HepG2 (cell line): ENCODE measurements around the gene TXNDC12. TPM values are rescaled to one million over a fixed set of nuclear protein-coding genes. Genes with fewer than 3 reads are reported as not detected.

Experiments used
- ARNTL ChIP-seq: sonication (generic); formaldehyde crosslinking; IDR thresholded peaks from 2 replicates; pipeline ENCODE4 v1.4.0; 2020; ENCODE audit warnings: mild to moderate bottlenecking, missing genetic modification reagents
- ETV6 ChIP-seq: sonication (generic); formaldehyde crosslinking; conservative IDR thresholded peaks from 2 replicates; pipeline ENCODE4 v1.4.0; 2020; ENCODE audit warnings: missing genetic modification reagents
- JUND ChIP-seq: sonication (generic); formaldehyde crosslinking; IDR thresholded peaks from 2 replicates; pipeline ENCODE4 v1.8.0; 2022; ENCODE audit warnings: mild to moderate bottlenecking, missing genetic modification reagents
- MIER2 ChIP-seq: IDR thresholded peaks from 2 replicates; pipeline ENCODE4 v1.6.1; 2016; ENCODE audit warnings: missing biosample characterization, missing genetic modification reagents
- MTF1 ChIP-seq: sonication (generic); formaldehyde crosslinking; IDR thresholded peaks from 2 replicates; pipeline ENCODE4 v1.5.0; 2020; ENCODE audit warnings: missing genetic modification reagents
- NFIC ChIP-seq: IDR thresholded peaks from 2 replicates; pipeline ENCODE4 v1.6.1; 2012; ENCODE audit warnings: mild to moderate bottlenecking, low read length, inconsistent platforms
- NFKBIZ ChIP-seq: IDR thresholded peaks from 2 replicates; pipeline ENCODE4 v1.6.1; 2018; ENCODE audit warnings: missing genetic modification reagents, missing compliant biosample characterization
- SRY ChIP-seq: sonication (generic); formaldehyde crosslinking; IDR thresholded peaks from 2 replicates; pipeline ENCODE4 v1.8.0; 2022; ENCODE audit warnings: mild to moderate bottlenecking, missing genetic modification reagents
- ZFP36L1 ChIP-seq: sonication (generic); formaldehyde crosslinking; IDR thresholded peaks from 2 replicates; pipeline ENCODE4 v1.8.0; 2022; ENCODE audit warnings: mild to moderate bottlenecking, missing genetic modification reagents, moderate library complexity
- ZFP41 ChIP-seq: sonication (generic); formaldehyde crosslinking; IDR thresholded peaks from 2 replicates; pipeline ENCODE4 v1.4.0; 2020; ENCODE audit warnings: mild to moderate bottlenecking, missing genetic modification reagents, borderline replicate concordance
- ZNF143 ChIP-seq: sonication (generic); formaldehyde crosslinking; IDR thresholded peaks from 2 replicates; pipeline ENCODE4 v1.4.0; 2020; ENCODE audit warnings: missing genetic modification reagents
- ZNF496 ChIP-seq: sonication (generic); formaldehyde crosslinking; IDR thresholded peaks from 2 replicates; pipeline ENCODE4 v1.8.1; 2023; ENCODE audit warnings: mild to moderate bottlenecking, moderate library complexity, missing genetic modification reagents; ENCODE audit not compliant: insufficient replicate concordance
- ZNF530 ChIP-seq: sonication (generic); formaldehyde crosslinking; IDR thresholded peaks from 2 replicates; pipeline ENCODE4 v1.5.0; 2020; ENCODE audit warnings: low read depth, mild to moderate bottlenecking, missing genetic modification reagents
- ZNF552 ChIP-seq: sonication (generic); formaldehyde crosslinking; IDR thresholded peaks from 2 replicates; pipeline ENCODE4 v1.9.0; 2022; ENCODE audit warnings: missing genetic modification reagents, mild to moderate bottlenecking, borderline replicate concordance
- ZNF562 ChIP-seq: sonication (generic); formaldehyde crosslinking; IDR thresholded peaks from 2 replicates; pipeline ENCODE4 v1.8.0; 2022; ENCODE audit warnings: missing genetic modification reagents, borderline replicate concordance
- ZNF672 ChIP-seq: sonication (generic); formaldehyde crosslinking; IDR thresholded peaks from 2 replicates; pipeline ENCODE4 v1.8.1; 2022; ENCODE audit warnings: missing genetic modification reagents
- ZNF724P ChIP-seq: sonication (generic); formaldehyde crosslinking; IDR thresholded peaks from 2 replicates; pipeline ENCODE4 v1.8.0; 2022; ENCODE audit warnings: missing genetic modification reagents, borderline replicate concordance
- ZNF879 ChIP-seq: sonication (generic); formaldehyde crosslinking; IDR thresholded peaks from 2 replicates; pipeline ENCODE4 v1.8.1; 2023; ENCODE audit warnings: missing genetic modification reagents
- polyA plus RNA-seq, 8 experiments: library from polyadenylated mRNA; depleted of rRNA in 3 of 8; stranded (reverse) in 7 of 8; unstranded in 1 of 8; fragments of >200 nt; fragmentation: Illumina TruSeq in 4 of 8; extraction: Trizol in 4 of 8; gene quantifications; 2 replicates each; pipeline versions ENCODE4 v1.2.1 to v1.2.3, GENCODE V29; 2011 to 2016; ENCODE audit warnings: low read depth in 4 of 8, missing spikeins in 1 of 8, mixed read lengths in 1 of 8; ENCODE audit not compliant: insufficient read depth in 1 of 8
- total RNA-seq, 5 experiments: library from RNA; depleted of rRNA; stranded (reverse); fragments of >200 nt; fragmentation: Illumina TruSeq; extraction: Trizol; gene quantifications; 2 replicates each; pipeline ENCODE4 v1.2.3, GENCODE V29; 2016; ENCODE audit warnings: low read depth in 1 of 5
- TF ChIP-seq, protein P1 (sequence below): IDR thresholded peaks from 2 replicates; pipeline ENCODE4 v1.4.0; 2020; ENCODE audit warnings: mild to moderate bottlenecking, missing genetic modification reagents
- TF ChIP-seq, protein P2 (sequence below): sonication (generic); formaldehyde crosslinking; IDR thresholded peaks from 2 replicates; pipeline ENCODE4 v1.4.0; 2020; ENCODE audit warnings: missing genetic modification reagents
- TF ChIP-seq, protein P3 (sequence below): sonication (generic); formaldehyde crosslinking; IDR thresholded peaks from 2 replicates; pipeline ENCODE4 v1.4.0; 2020; ENCODE audit warnings: missing genetic modification reagents
- TF ChIP-seq, protein P4 (sequence below): sonication (generic); formaldehyde crosslinking; IDR thresholded peaks from 2 replicates; pipeline ENCODE4 v1.4.0; 2020; ENCODE audit warnings: missing genetic modification reagents, low read depth, mild to moderate bottlenecking, borderline replicate concordance

Gene TXNDC12
- total and polyA plus RNA-seq, 2 of the 13 experiments (the other 11 are each of a cell fraction or from before 2014, with no cell fraction given), result 65.6 to 67.2 TPM

DNA sequence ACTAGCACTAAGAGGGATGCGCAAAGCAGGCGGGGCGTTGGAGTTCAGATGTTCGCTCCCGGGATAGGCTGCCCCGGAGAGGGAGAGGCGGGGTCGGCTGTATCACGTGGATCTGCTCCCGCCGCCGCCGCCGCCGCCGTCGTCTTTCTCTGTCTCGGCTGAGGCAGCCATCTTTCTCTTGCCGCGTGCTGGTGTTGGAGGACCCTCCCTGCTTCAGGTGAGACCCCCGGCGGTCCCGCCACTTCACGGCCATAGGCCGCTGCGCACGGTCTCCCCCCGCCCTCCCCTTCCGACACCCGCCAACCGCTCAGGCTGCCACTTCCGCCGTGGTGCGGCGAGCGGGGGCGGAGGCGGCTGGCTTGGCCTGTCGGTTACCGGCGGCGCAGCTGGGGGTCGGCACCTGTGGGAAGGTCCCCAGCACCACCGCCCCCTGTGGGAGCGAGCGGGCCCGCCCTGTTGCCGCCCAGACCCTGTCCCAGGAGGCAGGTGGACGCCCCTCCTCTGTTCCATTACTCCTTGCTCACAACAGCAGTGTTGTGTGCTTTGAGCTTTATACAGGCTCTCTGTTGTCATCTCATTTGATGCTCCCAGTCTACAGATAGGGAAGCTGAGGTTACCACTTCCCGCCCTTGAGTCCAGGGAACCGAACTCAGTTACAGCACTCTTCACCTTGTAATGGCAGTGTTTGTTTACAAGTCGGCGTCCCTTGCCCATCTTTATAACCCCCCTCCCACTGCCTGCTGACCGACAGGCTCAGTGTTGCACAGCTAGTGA, 1.4 kb upstream of the TXNDC12 start, which contains the start of gene BTF3L4 (continued):
- peak; percentile 93 for TF ChIP-seq ARNTL (CRISPR knock-in tag)
- TF ChIP-seq MTF1 (CRISPR knock-in tag), result no peak
- TF ChIP-seq, protein P1, sequence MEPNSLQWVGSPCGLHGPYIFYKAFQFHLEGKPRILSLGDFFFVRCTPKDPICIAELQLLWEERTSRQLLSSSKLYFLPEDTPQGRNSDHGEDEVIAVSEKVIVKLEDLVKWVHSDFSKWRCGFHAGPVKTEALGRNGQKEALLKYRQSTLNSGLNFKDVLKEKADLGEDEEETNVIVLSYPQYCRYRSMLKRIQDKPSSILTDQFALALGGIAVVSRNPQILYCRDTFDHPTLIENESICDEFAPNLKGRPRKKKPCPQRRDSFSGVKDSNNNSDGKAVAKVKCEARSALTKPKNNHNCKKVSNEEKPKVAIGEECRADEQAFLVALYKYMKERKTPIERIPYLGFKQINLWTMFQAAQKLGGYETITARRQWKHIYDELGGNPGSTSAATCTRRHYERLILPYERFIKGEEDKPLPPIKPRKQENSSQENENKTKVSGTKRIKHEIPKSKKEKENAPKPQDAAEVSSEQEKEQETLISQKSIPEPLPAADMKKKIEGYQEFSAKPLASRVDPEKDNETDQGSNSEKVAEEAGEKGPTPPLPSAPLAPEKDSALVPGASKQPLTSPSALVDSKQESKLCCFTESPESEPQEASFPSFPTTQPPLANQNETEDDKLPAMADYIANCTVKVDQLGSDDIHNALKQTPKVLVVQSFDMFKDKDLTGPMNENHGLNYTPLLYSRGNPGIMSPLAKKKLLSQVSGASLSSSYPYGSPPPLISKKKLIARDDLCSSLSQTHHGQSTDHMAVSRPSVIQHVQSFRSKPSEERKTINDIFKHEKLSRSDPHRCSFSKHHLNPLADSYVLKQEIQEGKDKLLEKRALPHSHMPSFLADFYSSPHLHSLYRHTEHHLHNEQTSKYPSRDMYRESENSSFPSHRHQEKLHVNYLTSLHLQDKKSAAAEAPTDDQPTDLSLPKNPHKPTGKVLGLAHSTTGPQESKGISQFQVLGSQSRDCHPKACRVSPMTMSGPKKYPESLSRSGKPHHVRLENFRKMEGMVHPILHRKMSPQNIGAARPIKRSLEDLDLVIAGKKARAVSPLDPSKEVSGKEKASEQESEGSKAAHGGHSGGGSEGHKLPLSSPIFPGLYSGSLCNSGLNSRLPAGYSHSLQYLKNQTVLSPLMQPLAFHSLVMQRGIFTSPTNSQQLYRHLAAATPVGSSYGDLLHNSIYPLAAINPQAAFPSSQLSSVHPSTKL, result no peak; the same call in 1 of the 2 replicates
- TF ChIP-seq MIER2 (CRISPR knock-in tag), result no peak
- TF ChIP-seq ZNF724P (CRISPR knock-in tag), result 0 out of 2 replicates have a peak, but pooled peaks have one; percentile 13
- no peak for TF ChIP-seq ZNF562
- peak; percentile 89 for TF ChIP-seq ZNF879 (CRISPR knock-in tag)
- no peak for TF ChIP-seq ZNF552 (CRISPR knock-in tag)
- TF ChIP-seq SRY (CRISPR knock-in tag), result peak; percentile 52; the same call in 1 of the 2 replicates
- no peak for TF ChIP-seq ZNF530 (CRISPR knock-in tag)
- no peak for TF ChIP-seq ZFP36L1 (CRISPR knock-in tag)
- TF ChIP-seq, protein P2, sequence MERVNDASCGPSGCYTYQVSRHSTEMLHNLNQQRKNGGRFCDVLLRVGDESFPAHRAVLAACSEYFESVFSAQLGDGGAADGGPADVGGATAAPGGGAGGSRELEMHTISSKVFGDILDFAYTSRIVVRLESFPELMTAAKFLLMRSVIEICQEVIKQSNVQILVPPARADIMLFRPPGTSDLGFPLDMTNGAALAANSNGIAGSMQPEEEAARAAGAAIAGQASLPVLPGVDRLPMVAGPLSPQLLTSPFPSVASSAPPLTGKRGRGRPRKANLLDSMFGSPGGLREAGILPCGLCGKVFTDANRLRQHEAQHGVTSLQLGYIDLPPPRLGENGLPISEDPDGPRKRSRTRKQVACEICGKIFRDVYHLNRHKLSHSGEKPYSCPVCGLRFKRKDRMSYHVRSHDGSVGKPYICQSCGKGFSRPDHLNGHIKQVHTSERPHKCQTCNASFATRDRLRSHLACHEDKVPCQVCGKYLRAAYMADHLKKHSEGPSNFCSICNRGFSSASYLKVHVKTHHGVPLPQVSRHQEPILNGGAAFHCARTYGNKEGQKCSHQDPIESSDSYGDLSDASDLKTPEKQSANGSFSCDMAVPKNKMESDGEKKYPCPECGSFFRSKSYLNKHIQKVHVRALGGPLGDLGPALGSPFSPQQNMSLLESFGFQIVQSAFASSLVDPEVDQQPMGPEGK (CRISPR knock-in tag), result peak; percentile 35
- no peak for TF ChIP-seq ZNF672 (CRISPR knock-in tag)
- TF ChIP-seq JUND, result no peak
- TF ChIP-seq, protein P3, sequence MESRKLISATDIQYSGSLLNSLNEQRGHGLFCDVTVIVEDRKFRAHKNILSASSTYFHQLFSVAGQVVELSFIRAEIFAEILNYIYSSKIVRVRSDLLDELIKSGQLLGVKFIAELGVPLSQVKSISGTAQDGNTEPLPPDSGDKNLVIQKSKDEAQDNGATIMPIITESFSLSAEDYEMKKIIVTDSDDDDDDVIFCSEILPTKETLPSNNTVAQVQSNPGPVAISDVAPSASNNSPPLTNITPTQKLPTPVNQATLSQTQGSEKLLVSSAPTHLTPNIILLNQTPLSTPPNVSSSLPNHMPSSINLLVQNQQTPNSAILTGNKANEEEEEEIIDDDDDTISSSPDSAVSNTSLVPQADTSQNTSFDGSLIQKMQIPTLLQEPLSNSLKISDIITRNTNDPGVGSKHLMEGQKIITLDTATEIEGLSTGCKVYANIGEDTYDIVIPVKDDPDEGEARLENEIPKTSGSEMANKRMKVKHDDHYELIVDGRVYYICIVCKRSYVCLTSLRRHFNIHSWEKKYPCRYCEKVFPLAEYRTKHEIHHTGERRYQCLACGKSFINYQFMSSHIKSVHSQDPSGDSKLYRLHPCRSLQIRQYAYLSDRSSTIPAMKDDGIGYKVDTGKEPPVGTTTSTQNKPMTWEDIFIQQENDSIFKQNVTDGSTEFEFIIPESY, result no peak
- no peak for TF ChIP-seq ETV6 (CRISPR knock-in tag)
- TF ChIP-seq ZNF143 (CRISPR knock-in tag), result peak; percentile 88
- TF ChIP-seq NFIC, result no peak
- TF ChIP-seq ZFP41 (CRISPR knock-in tag), result peak; percentile 81; the same call in 1 of the 2 replicates
- TF ChIP-seq, protein P4, sequence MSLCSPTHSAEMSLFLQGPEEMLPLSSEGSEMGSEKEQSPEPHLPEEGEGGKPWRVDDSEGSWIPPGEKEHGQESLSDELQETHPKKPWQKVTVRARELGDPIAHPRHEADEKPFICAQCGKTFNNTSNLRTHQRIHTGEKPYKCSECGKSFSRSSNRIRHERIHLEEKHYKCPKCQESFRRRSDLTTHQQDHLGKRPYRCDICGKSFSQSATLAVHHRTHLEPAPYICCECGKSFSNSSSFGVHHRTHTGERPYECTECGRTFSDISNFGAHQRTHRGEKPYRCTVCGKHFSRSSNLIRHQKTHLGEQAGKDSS (CRISPR knock-in tag), result peak; percentile 84; the same call in 1 of the 2 replicates
- no peak for TF ChIP-seq ZNF496 (CRISPR knock-in tag)
- TF ChIP-seq NFKBIZ (CRISPR knock-in tag), result no peak
